Measurements from ENCODE around the gene GABRD.

The GABRD gene

DNA sequence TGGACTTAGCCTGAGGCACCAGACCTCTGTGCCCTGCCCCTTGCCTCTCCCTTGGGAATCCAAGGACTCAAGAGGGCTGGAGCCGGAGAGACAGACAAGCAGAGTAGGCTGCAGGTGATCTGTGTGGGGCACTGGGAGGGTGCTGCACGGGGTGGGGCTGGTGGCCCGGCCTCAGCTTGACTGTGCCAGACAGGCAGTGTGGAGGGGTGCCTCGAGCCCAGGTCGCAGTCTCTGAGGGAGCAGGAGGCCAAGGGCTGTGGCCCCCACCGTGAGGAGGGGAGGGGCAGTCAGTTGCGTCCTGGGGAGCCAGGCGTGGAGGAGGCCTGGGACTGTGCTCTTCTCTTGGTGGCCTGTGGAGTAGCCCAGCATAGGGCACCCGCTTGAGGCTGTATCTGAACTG, 4.0 kb downstream of the GABRD start:
- no peak overlapping the region for H3K4me3 ChIP-seq (ENCODE audit: low read depth, low read length)
- TF ChIP-seq, protein P1, sequence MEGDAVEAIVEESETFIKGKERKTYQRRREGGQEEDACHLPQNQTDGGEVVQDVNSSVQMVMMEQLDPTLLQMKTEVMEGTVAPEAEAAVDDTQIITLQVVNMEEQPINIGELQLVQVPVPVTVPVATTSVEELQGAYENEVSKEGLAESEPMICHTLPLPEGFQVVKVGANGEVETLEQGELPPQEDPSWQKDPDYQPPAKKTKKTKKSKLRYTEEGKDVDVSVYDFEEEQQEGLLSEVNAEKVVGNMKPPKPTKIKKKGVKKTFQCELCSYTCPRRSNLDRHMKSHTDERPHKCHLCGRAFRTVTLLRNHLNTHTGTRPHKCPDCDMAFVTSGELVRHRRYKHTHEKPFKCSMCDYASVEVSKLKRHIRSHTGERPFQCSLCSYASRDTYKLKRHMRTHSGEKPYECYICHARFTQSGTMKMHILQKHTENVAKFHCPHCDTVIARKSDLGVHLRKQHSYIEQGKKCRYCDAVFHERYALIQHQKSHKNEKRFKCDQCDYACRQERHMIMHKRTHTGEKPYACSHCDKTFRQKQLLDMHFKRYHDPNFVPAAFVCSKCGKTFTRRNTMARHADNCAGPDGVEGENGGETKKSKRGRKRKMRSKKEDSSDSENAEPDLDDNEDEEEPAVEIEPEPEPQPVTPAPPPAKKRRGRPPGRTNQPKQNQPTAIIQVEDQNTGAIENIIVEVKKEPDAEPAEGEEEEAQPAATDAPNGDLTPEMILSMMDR (IDR thresholded peaks at IDR 0.05; ENCODE audit: low read depth, low read length): no peak
- no peaks in the 10 kb centered on the region for H3K36me3 ChIP-seq
- H3K9me3 ChIP-seq (ENCODE audit: severe bottlenecking): no peaks in the 10 kb centered on the region
- peaks cover 21% of the 10 kb centered on the region for H3K27me3 ChIP-seq (ENCODE audit: insufficient read depth, low read depth, severe bottlenecking)
- DNase-seq: no peak
- no peak overlapping the region for H3K27ac ChIP-seq

DNA sequence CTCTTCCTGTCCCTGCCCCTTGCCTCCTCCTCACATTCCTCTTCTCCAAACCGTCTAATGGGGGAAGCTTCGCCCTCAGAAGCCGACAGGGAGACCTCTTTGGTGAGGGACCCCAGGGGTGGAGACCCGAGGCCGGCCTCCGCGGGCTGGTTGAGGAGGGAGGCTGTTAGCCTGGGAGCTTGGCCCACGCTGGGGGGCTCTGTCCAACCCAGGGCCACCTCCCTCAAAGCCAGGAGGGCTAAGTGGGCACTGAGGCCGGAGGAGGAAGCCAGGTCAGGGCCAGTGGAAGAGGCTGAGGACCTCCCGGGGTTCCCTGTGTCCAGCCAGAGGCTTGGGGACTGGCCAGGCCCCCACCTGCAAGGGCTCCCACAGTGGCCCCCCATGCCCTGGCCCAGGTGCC, 5.3 kb downstream of the GABRD start:
- Histone ChIP-seq H3K36me3 (no peaks in the 10 kb centered on the region), H3K27me3 (ENCODE audit: insufficient read depth, low read depth, severe bottlenecking) (peaks cover 14% of the 10 kb centered on the region), H3K4me3 (ENCODE audit: low read depth, low read length) (no peak overlapping the region), H3K9me3 (ENCODE audit: severe bottlenecking) (no peaks in the 10 kb centered on the region), H3K27ac (no peak overlapping the region)
- TF ChIP-seq, protein P1 (IDR thresholded peaks at IDR 0.05; ENCODE audit: low read depth, low read length): no peak
- DNase-seq: no peak

DNA sequence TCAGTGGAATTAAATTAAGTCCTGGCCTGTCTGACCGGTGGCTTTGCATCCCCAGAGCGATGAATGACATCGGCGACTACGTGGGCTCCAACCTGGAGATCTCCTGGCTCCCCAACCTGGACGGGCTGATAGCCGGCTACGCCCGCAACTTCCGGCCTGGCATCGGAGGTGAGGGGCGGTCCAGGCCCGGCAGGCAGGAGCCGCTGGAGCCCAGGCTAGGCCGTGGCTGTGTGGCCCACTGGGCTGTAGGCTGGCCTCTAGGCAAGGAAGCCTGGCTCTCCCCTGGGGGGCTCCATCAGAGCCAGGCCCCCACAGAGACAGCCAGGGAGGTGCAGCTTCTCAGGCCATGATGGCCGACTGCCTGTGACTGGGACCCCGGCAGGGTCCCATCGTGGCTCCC, 5.7 kb downstream of the GABRD start:
- peaks cover 9% of the 10 kb centered on the region for H3K27me3 ChIP-seq (ENCODE audit: insufficient read depth, low read depth, severe bottlenecking)

DNA sequence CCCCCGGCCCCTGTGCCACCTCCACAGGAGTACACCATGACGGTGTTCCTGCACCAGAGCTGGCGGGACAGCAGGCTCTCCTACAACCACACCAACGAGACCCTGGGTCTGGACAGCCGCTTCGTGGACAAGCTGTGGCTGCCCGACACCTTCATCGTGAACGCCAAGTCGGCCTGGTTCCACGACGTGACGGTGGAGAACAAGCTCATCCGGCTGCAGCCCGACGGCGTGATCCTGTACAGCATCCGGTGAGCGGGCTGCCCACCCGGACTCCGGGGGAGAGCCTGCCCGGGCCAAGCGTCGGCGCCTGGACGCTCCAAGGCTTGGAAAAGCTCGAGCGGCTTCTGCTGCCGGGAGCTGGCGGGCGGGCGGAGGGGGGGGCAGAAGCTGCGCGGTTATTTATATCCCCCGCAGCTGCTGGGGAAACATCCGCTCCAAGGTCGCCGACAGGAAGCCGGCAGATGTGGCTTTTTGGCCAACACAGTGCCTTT, 6.4 kb downstream of the GABRD start:
- no peak for DNase-seq
- no peak overlapping the region for H3K27ac ChIP-seq
- no peaks in the 10 kb centered on the region for H3K9me3 ChIP-seq (ENCODE audit: severe bottlenecking)
- no peaks in the 10 kb centered on the region for H3K36me3 ChIP-seq
- no peak overlapping the region for H3K4me3 ChIP-seq (ENCODE audit: low read depth, low read length)
- TF ChIP-seq, protein P1 (IDR thresholded peaks at IDR 0.05; ENCODE audit: low read depth, low read length): no peak
- peaks cover 3% of the 10 kb centered on the region for H3K27me3 ChIP-seq (ENCODE audit: insufficient read depth, low read depth, severe bottlenecking)

More for the DNA sequence above, 5.7 kb downstream of the GABRD start:
- no peak overlapping the region for H3K4me3 ChIP-seq (ENCODE audit: low read depth, low read length)
- TF ChIP-seq, protein P1 (IDR thresholded peaks at IDR 0.05; ENCODE audit: low read depth, low read length): no peak
- no peaks in the 10 kb centered on the region for H3K9me3 ChIP-seq (ENCODE audit: severe bottlenecking)
- no peak for DNase-seq
- H3K36me3 ChIP-seq: no peaks in the 10 kb centered on the region
- no peak overlapping the region for H3K27ac ChIP-seq

DNA sequence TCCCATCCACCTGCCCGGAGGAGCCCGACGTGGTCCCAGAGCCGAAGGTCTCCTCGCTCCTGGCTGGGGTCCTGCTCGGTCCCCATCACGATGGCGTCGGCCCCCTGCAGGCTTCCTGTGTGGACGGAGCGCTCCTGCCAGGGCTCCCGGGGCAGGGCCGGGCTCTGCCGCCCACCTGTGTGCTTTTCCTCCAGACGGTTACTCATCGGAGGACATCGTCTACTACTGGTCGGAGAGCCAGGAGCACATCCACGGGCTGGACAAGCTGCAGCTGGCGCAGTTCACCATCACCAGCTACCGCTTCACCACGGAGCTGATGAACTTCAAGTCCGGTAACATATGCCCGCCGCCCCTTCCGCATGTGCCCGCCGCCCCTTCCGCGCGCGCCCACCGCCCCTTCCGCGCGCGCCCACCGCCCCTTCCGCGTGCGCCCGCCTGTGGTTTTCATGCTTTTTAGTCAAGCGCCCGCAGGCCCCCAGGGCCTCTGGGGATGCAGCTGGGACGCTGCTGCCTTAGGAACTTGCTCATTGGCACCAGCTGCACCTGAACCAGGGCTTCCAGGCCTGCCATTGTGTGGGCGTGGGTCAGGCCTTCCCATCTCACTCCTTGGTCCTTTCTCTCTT, 8.9 kb downstream of the GABRD start:
- H3K4me3 ChIP-seq (ENCODE audit: low read depth, low read length): no peak overlapping the region
- H3K36me3 ChIP-seq: no peaks in the 10 kb centered on the region
- TF ChIP-seq, protein P1 (IDR thresholded peaks at IDR 0.05; ENCODE audit: low read depth, low read length): no peak
- H3K27ac ChIP-seq: no peak overlapping the region
- H3K9me3 ChIP-seq (ENCODE audit: severe bottlenecking): no peaks in the 10 kb centered on the region
- no peak for DNase-seq
- no peaks in the 10 kb centered on the region for H3K27me3 ChIP-seq (ENCODE audit: insufficient read depth, low read depth, severe bottlenecking)
